HL-60 (cell line): ENCODE measurements around the gene ITGAE.

ENCODE experiments used
- POLR2AphosphoS5 ChIP-seq: IDR thresholded peaks from 2 replicates; pipeline ENCODE4 v1.6.1; 2012; ENCODE audit warnings: low read depth
- TF ChIP-seq, protein P1 (sequence below): IDR thresholded peaks from one replicate; pipeline ENCODE4 v1.5.1; 2011; ENCODE audit warnings: low read length, control low read depth, inconsistent platforms; ENCODE audit not compliant: insufficient read depth
- TF ChIP-seq, protein P2 (sequence below): IDR thresholded peaks from 2 replicates; pipeline ENCODE4 v1.6.1; 2012; ENCODE audit warnings: low read depth; ENCODE audit not compliant: insufficient replicate concordance

DNA sequence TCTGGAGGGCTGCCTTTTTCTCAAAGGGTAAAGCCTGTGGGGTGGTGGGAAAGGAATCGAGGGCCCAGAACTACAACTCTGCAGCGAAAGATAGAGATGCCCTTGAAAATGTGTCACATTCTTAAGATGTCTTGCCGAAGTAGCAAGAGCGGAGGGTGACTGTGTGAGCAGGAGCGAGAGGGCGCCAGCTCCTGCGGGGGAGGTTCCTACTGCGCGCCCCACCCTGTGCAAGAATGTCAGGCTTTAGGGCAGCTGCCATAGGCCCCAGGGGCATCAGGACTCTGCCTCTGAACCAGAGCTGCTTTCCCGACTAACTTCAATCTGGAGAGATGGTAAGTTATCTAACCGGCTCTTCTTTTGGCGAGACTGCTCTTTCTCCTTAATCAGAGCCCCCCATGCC, 11.8 kb upstream of the ITGAE start:
- TF ChIP-seq, protein P1, sequence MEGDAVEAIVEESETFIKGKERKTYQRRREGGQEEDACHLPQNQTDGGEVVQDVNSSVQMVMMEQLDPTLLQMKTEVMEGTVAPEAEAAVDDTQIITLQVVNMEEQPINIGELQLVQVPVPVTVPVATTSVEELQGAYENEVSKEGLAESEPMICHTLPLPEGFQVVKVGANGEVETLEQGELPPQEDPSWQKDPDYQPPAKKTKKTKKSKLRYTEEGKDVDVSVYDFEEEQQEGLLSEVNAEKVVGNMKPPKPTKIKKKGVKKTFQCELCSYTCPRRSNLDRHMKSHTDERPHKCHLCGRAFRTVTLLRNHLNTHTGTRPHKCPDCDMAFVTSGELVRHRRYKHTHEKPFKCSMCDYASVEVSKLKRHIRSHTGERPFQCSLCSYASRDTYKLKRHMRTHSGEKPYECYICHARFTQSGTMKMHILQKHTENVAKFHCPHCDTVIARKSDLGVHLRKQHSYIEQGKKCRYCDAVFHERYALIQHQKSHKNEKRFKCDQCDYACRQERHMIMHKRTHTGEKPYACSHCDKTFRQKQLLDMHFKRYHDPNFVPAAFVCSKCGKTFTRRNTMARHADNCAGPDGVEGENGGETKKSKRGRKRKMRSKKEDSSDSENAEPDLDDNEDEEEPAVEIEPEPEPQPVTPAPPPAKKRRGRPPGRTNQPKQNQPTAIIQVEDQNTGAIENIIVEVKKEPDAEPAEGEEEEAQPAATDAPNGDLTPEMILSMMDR: no peak
- TF ChIP-seq, protein P2, sequence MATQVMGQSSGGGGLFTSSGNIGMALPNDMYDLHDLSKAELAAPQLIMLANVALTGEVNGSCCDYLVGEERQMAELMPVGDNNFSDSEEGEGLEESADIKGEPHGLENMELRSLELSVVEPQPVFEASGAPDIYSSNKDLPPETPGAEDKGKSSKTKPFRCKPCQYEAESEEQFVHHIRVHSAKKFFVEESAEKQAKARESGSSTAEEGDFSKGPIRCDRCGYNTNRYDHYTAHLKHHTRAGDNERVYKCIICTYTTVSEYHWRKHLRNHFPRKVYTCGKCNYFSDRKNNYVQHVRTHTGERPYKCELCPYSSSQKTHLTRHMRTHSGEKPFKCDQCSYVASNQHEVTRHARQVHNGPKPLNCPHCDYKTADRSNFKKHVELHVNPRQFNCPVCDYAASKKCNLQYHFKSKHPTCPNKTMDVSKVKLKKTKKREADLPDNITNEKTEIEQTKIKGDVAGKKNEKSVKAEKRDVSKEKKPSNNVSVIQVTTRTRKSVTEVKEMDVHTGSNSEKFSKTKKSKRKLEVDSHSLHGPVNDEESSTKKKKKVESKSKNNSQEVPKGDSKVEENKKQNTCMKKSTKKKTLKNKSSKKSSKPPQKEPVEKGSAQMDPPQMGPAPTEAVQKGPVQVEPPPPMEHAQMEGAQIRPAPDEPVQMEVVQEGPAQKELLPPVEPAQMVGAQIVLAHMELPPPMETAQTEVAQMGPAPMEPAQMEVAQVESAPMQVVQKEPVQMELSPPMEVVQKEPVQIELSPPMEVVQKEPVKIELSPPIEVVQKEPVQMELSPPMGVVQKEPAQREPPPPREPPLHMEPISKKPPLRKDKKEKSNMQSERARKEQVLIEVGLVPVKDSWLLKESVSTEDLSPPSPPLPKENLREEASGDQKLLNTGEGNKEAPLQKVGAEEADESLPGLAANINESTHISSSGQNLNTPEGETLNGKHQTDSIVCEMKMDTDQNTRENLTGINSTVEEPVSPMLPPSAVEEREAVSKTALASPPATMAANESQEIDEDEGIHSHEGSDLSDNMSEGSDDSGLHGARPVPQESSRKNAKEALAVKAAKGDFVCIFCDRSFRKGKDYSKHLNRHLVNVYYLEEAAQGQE: no peak
- no peak for TF ChIP-seq POLR2AphosphoS5
